DOHH2 (cell line): ENCODE results near the gene TICAM2.

Experiments used
- H3F3A ChIP-seq: fragments of 200-600 bp; sonication (generic), shearing (Covaris generic); 2 replicates; pipeline ENCODE4 v1.6.0; 2016; ENCODE audit warnings: antibody characterized with exemption, mild to moderate bottlenecking; ENCODE audit not compliant: control insufficient read depth, insufficient read depth
- H3K27ac ChIP-seq: fragments of 200-600 bp; sonication (generic); 2 replicates; pipeline ENCODE4 v1.5.1; 2014; ENCODE audit warnings: low read depth, mild to moderate bottlenecking, low read length, moderate library complexity
- H3K27me3 ChIP-seq: fragments of 200-600 bp; sonication (generic); 2 replicates; pipeline ENCODE4 v1.6.1; 2014; ENCODE audit warnings: mild to moderate bottlenecking, low read length, mixed read lengths; ENCODE audit not compliant: control insufficient read depth
- H3K36me3 ChIP-seq: fragments of 200-600 bp; sonication (generic); 2 replicates; pipeline ENCODE4 v1.6.1; 2014; ENCODE audit warnings: mild to moderate bottlenecking, low read length, moderate library complexity, mixed read lengths; ENCODE audit not compliant: control insufficient read depth
- H3K4me1 ChIP-seq: fragments of 200-600 bp; sonication (generic); 2 replicates; pipeline ENCODE4 v1.6.1; 2014; ENCODE audit warnings: mild to moderate bottlenecking, low read length, mixed read lengths; ENCODE audit not compliant: control insufficient read depth
- H3K4me2 ChIP-seq: fragments of 200-600 bp; sonication (generic); 2 replicates; pipeline ENCODE4 v1.6.0; 2014; ENCODE audit warnings: mild to moderate bottlenecking, low read length, moderate library complexity
- H3K4me3 ChIP-seq: fragments of 200-600 bp; sonication (generic); 2 replicates; pipeline ENCODE4 v1.5.1; 2014; ENCODE audit warnings: mild to moderate bottlenecking, low read length, mixed read lengths
- H3K79me2 ChIP-seq: fragments of 200-600 bp; sonication (generic); 2 replicates; pipeline ENCODE4 v1.6.1; 2014; ENCODE audit warnings: mild to moderate bottlenecking, low read length, mixed read lengths; ENCODE audit not compliant: control insufficient read depth
- H3K9me2 ChIP-seq: fragments of 200-600 bp; sonication (generic); replicated peaks from 2 replicates; pipeline ENCODE4 v1.6.1; 2014; ENCODE audit warnings: mild to moderate bottlenecking, low read length, mixed read lengths; ENCODE audit not compliant: control insufficient read depth
- H3K9me3 ChIP-seq: fragments of 200-600 bp; sonication (generic); 2 replicates; pipeline ENCODE4 v1.6.1; 2014; ENCODE audit warnings: antibody characterized with exemption, low read length, mixed read lengths; ENCODE audit not compliant: control insufficient read depth, insufficient read depth
- H4K20me1 ChIP-seq: fragments of 200-600 bp; sonication (generic); 2 replicates; pipeline ENCODE4 v1.6.0; 2014; ENCODE audit warnings: low read depth, mild to moderate bottlenecking, antibody characterized with exemption, low read length, moderate library complexity; ENCODE audit not compliant: control insufficient read depth, insufficient read depth
- CTCF ChIP-seq: fragments of 200-600 bp; sonication (generic); IDR thresholded peaks from one replicate; pipeline ENCODE4 v1.5.1; 2014; ENCODE audit warnings: antibody characterized with exemption, mild to moderate bottlenecking, low read depth, low read length; ENCODE audit not compliant: poor library complexity, severe bottlenecking
- EZH2phosphoT487 ChIP-seq: fragments of 200-600 bp; sonication (generic); IDR thresholded peaks from 2 replicates; pipeline ENCODE4 v1.6.1; 2017; ENCODE audit warnings: borderline replicate concordance, mild to moderate bottlenecking, antibody characterized with exemption, low read length, moderate library complexity, mixed read lengths

Gene TICAM2

DNA sequence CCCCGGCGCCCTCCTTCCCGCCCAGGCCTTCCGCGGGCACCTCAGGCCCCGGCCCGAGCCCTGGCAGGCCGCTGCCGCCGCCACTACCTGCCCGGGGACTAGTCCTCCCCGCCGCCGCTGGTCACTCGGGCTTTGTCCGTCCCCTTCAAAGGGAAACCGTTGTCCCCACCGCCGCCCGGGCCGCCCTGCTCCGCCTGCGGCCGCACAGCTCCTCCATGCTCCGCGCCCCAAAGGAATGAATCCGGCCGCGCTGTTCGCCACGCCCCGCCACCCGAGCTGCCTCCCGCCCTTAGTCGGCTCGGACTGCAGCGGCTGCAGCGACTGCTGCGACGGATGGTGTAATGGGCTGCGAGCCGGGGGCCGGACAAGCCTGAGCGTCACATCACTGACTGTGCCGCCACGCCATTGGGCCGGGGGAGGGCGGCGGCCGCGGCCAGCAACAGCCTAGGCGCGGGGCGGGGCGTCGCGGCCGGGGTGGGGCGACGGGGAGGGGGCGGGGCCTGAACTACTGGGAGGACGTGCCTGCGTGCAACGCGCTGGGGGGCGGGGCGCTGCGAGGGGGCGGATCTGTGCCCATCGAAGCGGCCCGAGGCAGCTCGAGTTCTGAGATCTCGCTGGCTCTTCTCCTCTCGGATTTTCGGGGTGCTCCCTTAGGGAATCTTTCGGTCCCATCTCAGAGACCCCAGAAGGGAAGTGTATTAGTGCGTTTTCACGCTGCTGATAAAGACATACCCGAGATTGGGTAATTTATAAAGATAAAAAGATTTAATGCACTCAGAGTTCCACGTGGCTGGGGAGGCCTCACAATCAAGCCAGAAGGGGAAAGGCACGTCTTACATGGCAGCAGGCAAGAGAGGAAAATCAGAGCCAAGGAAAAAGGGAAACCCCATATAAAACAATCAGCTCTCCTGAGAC, 57.6 kb downstream of the TICAM2 start, which contains the start of gene FEM1C:
FEM1C (minus strand) TSS at position 340 of the 915 bp plus-strand sequence. CDS start 1,282 bp downstream, outside the sequence.
- peaks cover 21% of the 10 kb centered on the region for H3K9me3 ChIP-seq
- peaks cover 26% of the 10 kb centered on the region for H4K20me1 ChIP-seq
- no peak for TF ChIP-seq CTCF
- TF ChIP-seq EZH2phosphoT487 = no peak
- peaks cover 51% of the 10 kb centered on the region for H3K36me3 ChIP-seq
- peak within 1 kb of the TSS; percentile 91 for H3K4me2 ChIP-seq
- peak within 1 kb of the TSS; percentile 83 for H3K27ac ChIP-seq
- no peaks in the 10 kb centered on the region for H3K27me3 ChIP-seq
- peak within 1 kb of the TSS; percentile 94 for H3K4me3 ChIP-seq
- H3F3A ChIP-seq = peaks cover 2% of the 10 kb centered on the region; the same call in 1 of the 2 replicates
- H3K9me2 ChIP-seq = no peaks in the 10 kb centered on the region
- peaks cover 48% of the 10 kb centered on the region for H3K79me2 ChIP-seq
- peaks cover 38% of the 10 kb centered on the region for H3K4me1 ChIP-seq

DNA sequence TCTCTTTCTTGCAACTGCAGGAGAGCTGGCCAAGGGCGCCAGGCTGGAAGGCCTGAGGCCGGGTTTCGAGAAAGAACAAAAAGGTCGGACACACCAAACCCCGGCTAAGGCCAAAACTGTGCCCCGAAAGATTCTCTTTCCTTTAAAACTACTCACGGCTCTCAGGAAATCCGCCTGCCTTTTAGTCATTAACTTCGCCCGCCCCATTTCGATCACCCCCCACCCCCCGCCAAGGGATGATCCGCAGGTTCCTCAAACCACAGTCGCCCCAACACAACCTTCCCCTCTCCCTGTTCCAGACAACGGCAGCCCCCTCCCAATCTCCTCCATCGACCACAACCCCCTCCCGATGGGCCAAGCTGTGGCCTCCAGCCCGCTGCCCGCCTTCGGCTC, 58.2 kb downstream of the TICAM2 start:
- H3K4me2 ChIP-seq = peak overlapping the region; percentile 91
- peaks cover 54% of the 10 kb centered on the region for H3K79me2 ChIP-seq
- H3K4me1 ChIP-seq = peaks cover 38% of the 10 kb centered on the region
- H3K4me3 ChIP-seq = peak overlapping the region; percentile 94
- H3F3A ChIP-seq = peaks cover 2% of the 10 kb centered on the region; the same call in 1 of the 2 replicates
- H3K9me3 ChIP-seq = peaks cover 21% of the 10 kb centered on the region
- peak overlapping the region; percentile 83 for H3K27ac ChIP-seq
- no peak for TF ChIP-seq EZH2phosphoT487
- no peak for TF ChIP-seq CTCF
- H3K9me2 ChIP-seq = no peaks in the 10 kb centered on the region
- H4K20me1 ChIP-seq = peaks cover 26% of the 10 kb centered on the region
- H3K27me3 ChIP-seq = no peaks in the 10 kb centered on the region
- H3K36me3 ChIP-seq = peaks cover 58% of the 10 kb centered on the region

DNA sequence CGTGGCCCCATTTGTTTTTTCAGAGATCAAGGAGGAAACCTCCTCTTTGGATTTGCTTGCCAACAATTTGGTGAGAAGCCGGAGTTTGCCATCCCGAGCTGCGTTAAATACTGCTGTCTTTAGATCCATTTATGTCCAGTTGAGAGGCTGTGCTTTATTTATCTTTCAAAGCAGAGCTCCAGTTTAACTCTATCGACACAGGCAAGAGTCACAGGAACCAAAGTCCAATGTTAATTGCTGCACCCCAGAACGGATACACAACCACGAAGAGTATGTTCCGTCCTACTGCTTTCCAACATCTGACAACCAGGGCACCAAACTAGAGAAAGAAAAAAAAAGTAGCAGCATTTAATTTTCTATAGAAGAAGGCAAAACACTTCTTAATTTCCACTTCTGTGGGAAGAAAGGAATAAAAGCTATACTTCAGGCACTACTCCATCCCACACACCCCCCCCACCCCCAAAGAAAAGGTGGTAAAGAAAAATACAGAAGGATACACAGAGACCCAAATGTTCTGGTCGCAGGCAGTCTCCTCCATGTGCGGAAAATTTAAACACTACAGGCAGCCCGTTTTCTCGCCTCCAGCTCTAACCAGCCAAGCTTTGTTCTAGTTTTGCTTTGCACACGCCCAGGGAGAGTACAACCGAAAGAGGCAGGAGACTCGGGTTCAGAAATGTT, 58.8 kb downstream of the TICAM2 start:
- H3K4me2 ChIP-seq = peak overlapping the region; percentile 91
- peak overlapping the region; percentile 83 for H3K27ac ChIP-seq
- peaks cover 26% of the 10 kb centered on the region for H4K20me1 ChIP-seq
- H3K79me2 ChIP-seq = peaks cover 60% of the 10 kb centered on the region
- peaks cover 63% of the 10 kb centered on the region for H3K36me3 ChIP-seq
- peaks cover 2% of the 10 kb centered on the region; the same call in 1 of the 2 replicates for H3F3A ChIP-seq
- peak overlapping the region; percentile 94 for H3K4me3 ChIP-seq
- H3K9me3 ChIP-seq = peaks cover 21% of the 10 kb centered on the region
- no peaks in the 10 kb centered on the region for H3K27me3 ChIP-seq
- H3K9me2 ChIP-seq = no peaks in the 10 kb centered on the region
- no peak for TF ChIP-seq CTCF
- no peak for TF ChIP-seq EZH2phosphoT487
- peaks cover 38% of the 10 kb centered on the region for H3K4me1 ChIP-seq
